ENCODE results near the gene TPI1. TPM values are rescaled to one million over a fixed set of nuclear protein-coding genes. Genes with fewer than 3 reads are reported as not detected.

The TPI1 gene
- total and polyA plus RNA-seq, 2 of the 8 experiments (the other 6 are each of a cell fraction or from before 2014, with no cell fraction given), result 910 to 3,018 TPM

DNA sequence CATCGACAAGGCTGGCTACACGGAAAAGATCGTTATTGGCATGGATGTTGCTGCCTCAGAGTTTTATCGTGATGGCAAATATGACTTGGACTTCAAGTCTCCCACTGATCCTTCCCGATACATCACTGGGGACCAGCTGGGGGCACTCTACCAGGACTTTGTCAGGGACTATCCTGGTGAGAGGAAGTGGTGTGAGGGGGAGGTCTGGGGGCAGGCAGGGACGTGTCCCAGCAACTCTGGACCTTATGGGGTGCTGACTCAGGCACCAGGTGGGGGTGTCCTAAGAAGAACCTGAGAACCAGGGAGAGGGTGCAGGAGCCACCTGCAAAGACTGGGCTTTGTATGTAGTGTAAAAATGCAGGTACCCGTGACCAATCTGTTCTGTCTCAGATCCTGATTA, 52.3 kb downstream of the TPI1 start:
- no peak overlapping the region for H3K23ac ChIP-seq (ENCODE audit: insufficient read length)
- no peak for TF ChIP-seq TAF1 (IDR thresholded peaks at IDR 0.05; ENCODE audit: low read depth, low read length)

More for the DNA sequence above, 52.3 kb downstream of the TPI1 start:
- Histone ChIP-seq H3K36me3 (ENCODE audit: control insufficient read depth in 2 of 4, insufficient read depth in 4 of 4, low read length in 3 of 4) (peaks cover 26 to 75% (median 47%) of the 10 kb centered on the region in 4 experiments), H3K9me3 (ENCODE audit: insufficient read depth in 2 of 2, low read depth in 1 of 2, low read length in 1 of 2) (no peaks in the 10 kb centered on the region), H2BK5ac (ENCODE audit: low read depth, low read length) (peak overlapping the region; percentile 18; the same call in 1 of the 2 replicates), H2AFZ (ENCODE audit: low read length) (no peak overlapping the region), H4K5ac (ENCODE audit: insufficient read length, low read depth, low read length) (no peak overlapping the region), H3K4ac (replicated peaks; ENCODE audit: insufficient read length, low read depth, low read length) (no peak overlapping the region), H4K91ac (replicated peaks; ENCODE audit: insufficient read length, low read length) (no peak overlapping the region), H3K18ac (ENCODE audit: extremely low read depth, low read length) (no peak overlapping the region), H3K56ac (replicated peaks; ENCODE audit: insufficient read length, low read depth, low read length) (no peak overlapping the region), H3K79me2 (ENCODE audit: control insufficient read depth in 1 of 2, insufficient read depth in 2 of 2, low read length in 2 of 2) (peaks cover 0 to 9% of the 10 kb centered on the region in 2 experiments; a peak in 1 of 4 replicates), H2BK20ac (ENCODE audit: low read length) (no peak overlapping the region), H2AK5ac (ENCODE audit: low read depth, low read length) (no peak overlapping the region), H3K4me3 (ENCODE audit: extremely low read depth in 1 of 4, insufficient read depth in 2 of 4, low read depth in 3 of 4, low read length in 4 of 4) (no peak overlapping the region), H3K27ac (ENCODE audit: low read depth, low read length) (no peak overlapping the region), H2BK120ac (replicated peaks; ENCODE audit: low read depth, low read length) (no peak overlapping the region), H3K27me3 (replicated peaks in 1 of 4; ENCODE audit: control insufficient read depth in 3 of 4, extremely low read depth in 1 of 4, insufficient read depth in 3 of 4, low read length in 3 of 4) (no peaks in the 10 kb centered on the region), H2BK15ac (ENCODE audit: low read length) (no peak overlapping the region), H2BK12ac (ENCODE audit: low read depth, low read length) (no peak overlapping the region), H3K79me1 (ENCODE audit: low read depth, low read length) (peaks cover 4% of the 10 kb centered on the region), H3K23me2 (ENCODE audit: low read depth, low read length) (peaks cover 8% of the 10 kb centered on the region; the same call in 1 of the 2 replicates), H3K9ac (replicated peaks in 1 of 4; ENCODE audit: extremely low read depth in 1 of 4, low read depth in 3 of 4, low read length in 3 of 4) (no peak overlapping the region), H3K14ac (ENCODE audit: insufficient read length) (no peak overlapping the region), H3K4me2 (ENCODE audit: insufficient read depth in 1 of 2, low read depth in 2 of 2, low read length in 2 of 2) (no peak overlapping the region), H4K8ac (ENCODE audit: extremely low read depth, insufficient read depth, low read length) (no peak overlapping the region), H4K20me1 (replicated peaks in 1 of 2; ENCODE audit: control insufficient read depth in 1 of 2, insufficient read depth in 2 of 2, low read length in 2 of 2) (peaks cover 0 to 6% of the 10 kb centered on the region in 2 experiments), H3K4me1 (replicated peaks in 1 of 4; ENCODE audit: control insufficient read depth in 3 of 4, insufficient read depth in 4 of 4, low read length in 3 of 4) (peaks cover 3 to 9% (median 5%) of the 10 kb centered on the region in 4 experiments)
- ChIA-PET CTCF (ENCODE audit: partially characterized antibody) (interaction anchor here (0.8 to 9.3 kb wide), 7 partner anchors 10 to 51 kb away, joined by 3 to 74 read pairs (median 6); partner anchors contain the start of genes LRRC23 and SPSB2), POLR2A (ENCODE audit: partially characterized antibody) (interaction anchor here (0.7 to 39.6 kb wide), 7 partner anchors 10 to 50 kb away, joined by 3 to 1027 read pairs (median 7); partner anchors contain the start of genes C12orf57, ENO2, LRRC23 and PTPN6)
- DNase-seq (ENCODE audit: low read depth in 1 of 2, low spot score in 2 of 2) (no peak), FAIRE-seq (no peak)
- 73% methylated on average over 7 of the region's 7 CpGs; no CpG with 5 or more reads in 1 of the 2 experiments for WGBS, 2 experiments (ENCODE audit: extremely low coverage in 1 of 2, insufficient coverage in 1 of 2, insufficient read length in 1 of 2, insufficient replicate concordance in 2 of 2, low coverage in 1 of 2, low lambda C conversion rate in 2 of 2, missing lambda C conversion rate in 1 of 2)

Measured in H1 (cell line).